Activated CD8-positive, alpha-beta memory T cell treated with anti-CD3 and anti-CD28 coated beads, Interleukin-2, amount 50 U/mL, for 4 hours (primary cell): Measurements from ENCODE around the gene SLC30A2.
"Not testable (repeated sequence)": the region's sequence is repeated elsewhere in the genome, so short reads cannot be mapped to it uniquely, and the experiment has no call there.

ENCODE experiments used
- DNase-seq: peaks from one replicate; pipeline ENCODE4 v3.0.0-alpha.2; 2020

The SLC30A2 gene

GRCh38 chr1:26045722-26046245, at the start of gene SLC30A2:
Gene SLC30A2, minus strand, starts transcription at chr1:26046118. Its CDS starts 222 bp downstream, at chr1:26045896.
- DNase-seq = no peak

- no peak for DNase-seq
These were observed 48.9 kb upstream of the SLC30A2 start for GRCh38 chr1:26094677-26095383.

- no peak for DNase-seq
These were observed 48.3 kb upstream of the SLC30A2 start for GRCh38 chr1:26094076-26094669.

- not testable (repeated sequence) for DNase-seq
These were observed 47.7 kb upstream of the SLC30A2 start for GRCh38 chr1:26093569-26093968.

- no peak for DNase-seq
These were observed 46.5 kb upstream of the SLC30A2 start for GRCh38 chr1:26092422-26092821.

GRCh38 chr1:26090893-26091292, 45.0 kb upstream of the SLC30A2 start:
- DNase-seq = no peak

GRCh38 chr1:26089125-26089524, 43.2 kb upstream of the SLC30A2 start:
- no peak for DNase-seq

GRCh38 chr1:26084844-26085243, 38.9 kb upstream of the SLC30A2 start:
- no peak for DNase-seq

GRCh38 chr1:26084091-26084561, 38.2 kb upstream of the SLC30A2 start:
- DNase-seq = no peak

GRCh38 chr1:26083208-26083607, 37.3 kb upstream of the SLC30A2 start:
- no peak for DNase-seq

- no peak for DNase-seq
These were observed 36.1 kb upstream of the SLC30A2 start for GRCh38 chr1:26082020-26082350.

- no peak for DNase-seq
These were observed 35.5 kb upstream of the SLC30A2 start for GRCh38 chr1:26081267-26082019.

- no peak for DNase-seq
These were observed 34.3 kb upstream of the SLC30A2 start for GRCh38 chr1:26079960-26080814.

- DNase-seq = no peak
These were observed 33.3 kb upstream of the SLC30A2 start for GRCh38 chr1:26079178-26079563.

- no peak for DNase-seq
These were observed 32.6 kb upstream of the SLC30A2 start for GRCh38 chr1:26078286-26079177.

- DNase-seq = no peak
These were observed 31.6 kb upstream of the SLC30A2 start for GRCh38 chr1:26077524-26077923.

- DNase-seq = no peak
These were observed 29.7 kb upstream of the SLC30A2 start for GRCh38 chr1:26075421-26076144.

GRCh38 chr1:26072305-26072704, 26.4 kb upstream of the SLC30A2 start:
- no peak for DNase-seq

- DNase-seq = no peak
These were observed 25.0 kb upstream of the SLC30A2 start for GRCh38 chr1:26070963-26071342.

GRCh38 chr1:26070296-26070962, 24.5 kb upstream of the SLC30A2 start:
- DNase-seq = no peak

- no peak for DNase-seq
These were observed 24.0 kb upstream of the SLC30A2 start for GRCh38 chr1:26069941-26070295.
